H9 (cell line): ENCODE data around the gene TMPRSS2. TPM values are rescaled to one million over a fixed set of nuclear protein-coding genes. Genes with fewer than 3 reads are reported as not detected.
"Not testable (repeated sequence)": the region's sequence is repeated elsewhere in the genome, so short reads cannot be mapped to it uniquely, and the experiment has no call there.

Source experiments
- DNase-seq: peaks from one replicate; pipeline ENCODE4 v3.0.0-alpha.2; 2017
- H2AFZ ChIP-seq: one replicate; pipeline ENCODE4 v1.6.1; 2013; ENCODE audit warnings: mild to moderate bottlenecking, low read length, control low read depth, moderate library complexity
- H2AK5ac ChIP-seq: 2 replicates; pipeline ENCODE4 v1.6.1; 2013; ENCODE audit warnings: low read length, control low read depth, mixed read lengths; ENCODE audit not compliant: insufficient read length
- H2BK120ac ChIP-seq: one replicate; pipeline ENCODE4 v1.6.1; 2013; ENCODE audit warnings: low read depth, mild to moderate bottlenecking, low read length, control low read depth, inconsistent platforms; ENCODE audit not compliant: poor library complexity, severe bottlenecking
- H2BK12ac ChIP-seq: 2 replicates; pipeline ENCODE4 v1.6.1; 2013; ENCODE audit warnings: low read length, control low read depth, mixed read lengths, low read depth; ENCODE audit not compliant: insufficient read length
- H2BK15ac ChIP-seq: 2 replicates; pipeline ENCODE4 v1.6.1; 2013; ENCODE audit warnings: low read depth, low read length, control low read depth
- H2BK20ac ChIP-seq: one replicate; pipeline ENCODE4 v1.6.1; 2013; ENCODE audit warnings: low read depth, mild to moderate bottlenecking, low read length, control low read depth, inconsistent platforms; ENCODE audit not compliant: poor library complexity, severe bottlenecking
- H2BK5ac ChIP-seq: 2 replicates; pipeline ENCODE4 v1.6.1; 2013; ENCODE audit warnings: low read length, control low read depth, mixed read lengths; ENCODE audit not compliant: insufficient read length
- H3K14ac ChIP-seq: 2 replicates; pipeline ENCODE4 v1.6.1; 2013; ENCODE audit warnings: low read length, control low read depth; ENCODE audit not compliant: insufficient read depth
- H3K18ac ChIP-seq: 2 replicates; pipeline ENCODE4 v1.6.1; 2013; ENCODE audit warnings: low read depth, mild to moderate bottlenecking, mixed read lengths, low read length, control low read depth; ENCODE audit not compliant: insufficient read length
- H3K23ac ChIP-seq: 2 replicates; pipeline ENCODE4 v1.6.1; 2013; ENCODE audit warnings: low read length, control low read depth, mixed read lengths, low read depth; ENCODE audit not compliant: insufficient read length
- H3K23me2 ChIP-seq: 2 replicates; pipeline ENCODE4 v1.6.1; 2013; ENCODE audit warnings: low read depth, mild to moderate bottlenecking, mixed read lengths, low read length, control low read depth; ENCODE audit not compliant: insufficient read length, poor library complexity, severe bottlenecking
- H3K27ac ChIP-seq: 2 replicates; pipeline ENCODE4 v1.5.1; 2013; ENCODE audit warnings: low read length, control low read depth, mixed read lengths, low read depth; ENCODE audit not compliant: insufficient read length
- H3K27me3 ChIP-seq: 2 replicates; pipeline ENCODE4 v1.6.1; 2013; ENCODE audit warnings: low read length, control low read depth, inconsistent platforms; ENCODE audit not compliant: insufficient read depth
- H3K4ac ChIP-seq: 2 replicates; pipeline ENCODE4 v1.6.1; 2013; ENCODE audit warnings: low read depth, mild to moderate bottlenecking, control low read depth, inconsistent platforms, low read length, moderate library complexity
- H3K4me1 ChIP-seq: 2 replicates; pipeline ENCODE4 v1.6.1; 2013; ENCODE audit warnings: low read length, control low read depth, inconsistent platforms; ENCODE audit not compliant: insufficient read depth
- H3K4me2 ChIP-seq: 2 replicates; pipeline ENCODE4 v1.6.1; 2013; ENCODE audit warnings: low read length, control low read depth, mixed read lengths; ENCODE audit not compliant: insufficient read length, insufficient read depth
- H3K56ac ChIP-seq: 2 replicates; pipeline ENCODE4 v1.6.1; 2013; ENCODE audit warnings: low read depth, mild to moderate bottlenecking, mixed read lengths, low read length, control low read depth; ENCODE audit not compliant: insufficient read length
- H3K79me1 ChIP-seq: 2 replicates; pipeline ENCODE4 v1.6.1; 2013; ENCODE audit warnings: low read depth, mild to moderate bottlenecking, moderate library complexity, low read length, control low read depth, inconsistent platforms; ENCODE audit not compliant: insufficient read depth, poor library complexity, severe bottlenecking
- H3K79me2 ChIP-seq: 2 replicates; pipeline ENCODE4 v1.6.1; 2013; ENCODE audit warnings: low read length, control low read depth, inconsistent platforms; ENCODE audit not compliant: insufficient read depth
- H3K9ac ChIP-seq: 2 replicates; pipeline ENCODE4 v1.6.1; 2013; ENCODE audit warnings: low read length, control low read depth, mixed read lengths; ENCODE audit not compliant: insufficient read length; ENCODE audit errors: extremely low read depth
- H3K9me3 ChIP-seq: one replicate; pipeline ENCODE4 v1.6.1; 2013; ENCODE audit warnings: low read depth, low read length, inconsistent platforms; ENCODE audit not compliant: control insufficient read depth
- H3T11ph ChIP-seq: one replicate; pipeline ENCODE4 v1.6.1; 2013; ENCODE audit warnings: mild to moderate bottlenecking, low read length, control low read depth, inconsistent platforms
- H4K20me1 ChIP-seq: one replicate; pipeline ENCODE4 v1.6.1; 2013; ENCODE audit not compliant: control insufficient read depth, insufficient read length, insufficient read depth
- H4K5ac ChIP-seq: 2 replicates; pipeline ENCODE4 v1.6.1; 2013; ENCODE audit warnings: low read depth, mild to moderate bottlenecking, mixed read lengths, low read length, control low read depth; ENCODE audit not compliant: insufficient read length
- H4K8ac ChIP-seq: replicated peaks from 2 replicates; pipeline ENCODE4 v1.6.1; 2013; ENCODE audit warnings: low read length, control low read depth, mixed read lengths, low read depth; ENCODE audit not compliant: insufficient read length
- H4K91ac ChIP-seq: 2 replicates; pipeline ENCODE4 v1.6.1; 2013; ENCODE audit warnings: low read depth, mild to moderate bottlenecking, moderate library complexity, mixed read lengths, low read length, control low read depth; ENCODE audit not compliant: insufficient read length
- H3K27ac Mint-ChIP-seq, 3 experiments: 2 replicates in 2 of 3; 3 replicates in 1 of 3; pipeline ENCODE4 v1.8.0; 2020 to 2021; ENCODE audit warnings: mixed read lengths in 3 of 3, mild to moderate bottlenecking in 1 of 3, moderate library complexity in 1 of 3
- H3K27me3 Mint-ChIP-seq: 2 replicates; pipeline ENCODE4 v1.8.0; 2021; ENCODE audit warnings: low read depth, mild to moderate bottlenecking, moderate library complexity, mixed read lengths
- H3K36me3 Mint-ChIP-seq, 3 experiments: 2 replicates in 2 of 3; 3 replicates in 1 of 3; pipeline ENCODE4 v1.8.0; 2020 to 2021; ENCODE audit warnings: low read depth in 3 of 3, mixed read lengths in 3 of 3; ENCODE audit not compliant: insufficient read depth in 1 of 3
- H3K4me1 Mint-ChIP-seq, 2 experiments: 2 replicates each; pipeline ENCODE4 v1.8.0; 2020; ENCODE audit warnings: mixed read lengths in 2 of 2
- H3K4me3 Mint-ChIP-seq, 2 experiments: 2 replicates in 1 of 2; 3 replicates in 1 of 2; pipeline ENCODE4 v1.8.0; 2020 to 2021; ENCODE audit warnings: mild to moderate bottlenecking in 2 of 2, mixed read lengths in 2 of 2, moderate library complexity in 1 of 2
- H3K9me3 Mint-ChIP-seq, 2 experiments: 2 replicates in 1 of 2; 3 replicates in 1 of 2; pipeline ENCODE4 v1.8.0; 2020; ENCODE audit warnings: mild to moderate bottlenecking in 2 of 2, mixed read lengths in 2 of 2, moderate library complexity in 1 of 2
- CTCF ChIP-seq: fragments of 200-600 bp; sonication (generic); conservative IDR thresholded peaks from 3 replicates; pipeline ENCODE4 v1.8.0; 2021; ENCODE audit warnings: antibody characterized with exemption, mild to moderate bottlenecking
- WGBS: extraction: QIAGEN DNeasy Blood & Tissue Kit; methylation state at CpG from one replicate; pipeline ENCODE4 v1.1.7; 2013; ENCODE audit warnings: missing lambda C conversion rate, low lambda C conversion rate, mixed read lengths; ENCODE audit not compliant: insufficient read length; ENCODE audit errors: extremely low coverage; 5-methylcytosine and 5-hydroxymethylcytosine counted together
- total RNA-seq: library from RNA; stranded (reverse); gene quantifications from 2 replicates; pipeline ENCODE4 v1.2.1, GENCODE V29; 2021

TMPRSS2 gene
- total RNA-seq, 1 experiment from 2014 or later, result 12.1 TPM

GRCh38 chr21:41422546-41423304, 85.2 kb downstream of the TMPRSS2 start:
- Mint-ChIP-seq H3K36me3 (peaks cover 0 to 4% (median 2%) of the 10 kb centered on the region in 3 experiments; a peak in 4 of 7 replicates), H3K27me3 (peaks cover 43% of the 10 kb centered on the region), H3K4me3 (no peak overlapping the region), H3K9me3 (peaks cover 0 to 6% of the 10 kb centered on the region in 2 experiments; a peak in 3 of 5 replicates), H3K27ac (no peak overlapping the region; a peak in 1 of 7 replicates), H3K4me1 (peaks cover 39 to 42% of the 10 kb centered on the region in 2 experiments)
- H3K4ac ChIP-seq, result no peak overlapping the region
- no peak overlapping the region for H2BK5ac ChIP-seq
- H3K27ac ChIP-seq, result no peak overlapping the region
- H2BK20ac ChIP-seq, result no peak overlapping the region
- H4K8ac ChIP-seq, result no peak overlapping the region
- peaks cover 2% of the 10 kb centered on the region; the same call in 1 of the 2 replicates for H3K27me3 ChIP-seq
- H4K91ac ChIP-seq, result no peak overlapping the region
- H2BK12ac ChIP-seq, result no peak overlapping the region
- no peak for TF ChIP-seq CTCF
- no peak overlapping the region for H3K18ac ChIP-seq
- no peak overlapping the region for H4K5ac ChIP-seq
- H3K4me1 ChIP-seq, result peaks cover 4% of the 10 kb centered on the region; the same call in 1 of the 2 replicates
- H3K79me2 ChIP-seq, result no peaks in the 10 kb centered on the region
- no peak overlapping the region for H2BK120ac ChIP-seq
- no peaks in the 10 kb centered on the region for H3K9me3 ChIP-seq
- DNase-seq, result no peak
- H3K56ac ChIP-seq, result no peak overlapping the region
- H3T11ph ChIP-seq, result no peak overlapping the region
- H2AK5ac ChIP-seq, result no peak overlapping the region
- no CpG with 5 or more reads among the region's 19 CpGs for WGBS
- peaks cover 7% of the 10 kb centered on the region for H3K23me2 ChIP-seq
- no peak overlapping the region for H3K23ac ChIP-seq
- no peak overlapping the region for H3K9ac ChIP-seq
- H2BK15ac ChIP-seq, result no peak overlapping the region
- no peak overlapping the region for H2AFZ ChIP-seq
- H3K14ac ChIP-seq, result no peak overlapping the region
- H3K4me2 ChIP-seq, result no peak overlapping the region
- H4K20me1 ChIP-seq, result no peaks in the 10 kb centered on the region
- H3K79me1 ChIP-seq, result no peaks in the 10 kb centered on the region

- not testable (repeated sequence) for H2BK5ac ChIP-seq, H3K79me1 ChIP-seq, H2AK5ac ChIP-seq, H4K5ac ChIP-seq, H2BK15ac ChIP-seq, H2BK120ac ChIP-seq, H3K27ac ChIP-seq, H3K79me2 ChIP-seq, H3K9me3 ChIP-seq, H3K27ac Mint-ChIP-seq, H3K27me3 ChIP-seq, H4K20me1 ChIP-seq, H2AFZ ChIP-seq, H3K4ac ChIP-seq, H3K9ac ChIP-seq, H4K91ac ChIP-seq, H2BK20ac ChIP-seq, H3K23me2 ChIP-seq, H3K18ac ChIP-seq, H3K56ac ChIP-seq, H3K23ac ChIP-seq, H3T11ph ChIP-seq, H3K4me1 ChIP-seq, H4K8ac ChIP-seq, DNase-seq, H2BK12ac ChIP-seq, H3K14ac ChIP-seq
- Mint-ChIP-seq H3K4me3 (peak overlapping the region; percentile 64 to 80), H3K36me3 (peaks cover 0 to 13% (median 5%) of the 10 kb centered on the region in 3 experiments; a peak in 6 of 7 replicates), H3K27me3 (peaks cover 25% of the 10 kb centered on the region), H3K4me1 (peaks cover 33 to 36% of the 10 kb centered on the region in 2 experiments), H3K9me3 (peaks cover 6 to 12% of the 10 kb centered on the region in 2 experiments; a peak in 4 of 5 replicates)
- H3K4me2 ChIP-seq, result peak overlapping the region; percentile 39
- no CpG with 5 or more reads among the region's 8 CpGs for WGBS
These were observed 87.0 kb downstream of the TMPRSS2 start for GRCh38 chr21:41420998-41421397.
